Epithelial cell of esophagus (primary cell): ENCODE measurements around the gene DNAJC30.

ENCODE experiments used
- DNase-seq: peaks from one replicate; pipeline ENCODE4 v3.0.0; 2010; ENCODE audit warnings: low read depth
- H3K4me3 ChIP-seq: 2 replicates; pipeline ENCODE4 v1.5.1; 2011; ENCODE audit warnings: mild to moderate bottlenecking, low read length, control low read depth
- TF ChIP-seq, protein P1 (sequence below): IDR thresholded peaks from 2 replicates; pipeline ENCODE4 v1.5.1; 2011; ENCODE audit warnings: low read depth, mild to moderate bottlenecking, low read length, control low read depth, inconsistent platforms; ENCODE audit not compliant: insufficient read depth; ENCODE audit errors: missing control alignments

Gene DNAJC30

DNA sequence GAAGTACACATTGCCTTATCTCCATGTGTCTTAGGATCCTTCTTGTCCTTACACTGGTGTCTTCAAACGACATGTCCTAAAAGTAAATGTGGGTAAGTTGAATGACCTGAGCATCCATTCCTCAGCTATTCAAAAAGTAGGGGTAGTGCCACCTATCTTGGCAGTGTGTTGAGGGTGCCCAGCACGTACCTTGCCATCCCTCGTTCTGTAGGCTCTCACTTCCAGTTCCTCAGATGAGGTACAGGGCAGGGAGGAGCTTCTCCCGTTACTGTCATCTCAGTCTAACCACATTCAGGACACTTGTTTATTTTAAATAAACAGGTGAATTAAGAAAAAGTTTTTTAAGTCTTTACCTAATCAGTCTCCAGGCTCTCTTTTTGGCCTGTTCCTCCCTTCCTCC is 13.1 kb upstream of the DNAJC30 start:
- no peak overlapping the region for H3K4me3 ChIP-seq
- TF ChIP-seq, protein P1, sequence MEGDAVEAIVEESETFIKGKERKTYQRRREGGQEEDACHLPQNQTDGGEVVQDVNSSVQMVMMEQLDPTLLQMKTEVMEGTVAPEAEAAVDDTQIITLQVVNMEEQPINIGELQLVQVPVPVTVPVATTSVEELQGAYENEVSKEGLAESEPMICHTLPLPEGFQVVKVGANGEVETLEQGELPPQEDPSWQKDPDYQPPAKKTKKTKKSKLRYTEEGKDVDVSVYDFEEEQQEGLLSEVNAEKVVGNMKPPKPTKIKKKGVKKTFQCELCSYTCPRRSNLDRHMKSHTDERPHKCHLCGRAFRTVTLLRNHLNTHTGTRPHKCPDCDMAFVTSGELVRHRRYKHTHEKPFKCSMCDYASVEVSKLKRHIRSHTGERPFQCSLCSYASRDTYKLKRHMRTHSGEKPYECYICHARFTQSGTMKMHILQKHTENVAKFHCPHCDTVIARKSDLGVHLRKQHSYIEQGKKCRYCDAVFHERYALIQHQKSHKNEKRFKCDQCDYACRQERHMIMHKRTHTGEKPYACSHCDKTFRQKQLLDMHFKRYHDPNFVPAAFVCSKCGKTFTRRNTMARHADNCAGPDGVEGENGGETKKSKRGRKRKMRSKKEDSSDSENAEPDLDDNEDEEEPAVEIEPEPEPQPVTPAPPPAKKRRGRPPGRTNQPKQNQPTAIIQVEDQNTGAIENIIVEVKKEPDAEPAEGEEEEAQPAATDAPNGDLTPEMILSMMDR, result no peak

DNA sequence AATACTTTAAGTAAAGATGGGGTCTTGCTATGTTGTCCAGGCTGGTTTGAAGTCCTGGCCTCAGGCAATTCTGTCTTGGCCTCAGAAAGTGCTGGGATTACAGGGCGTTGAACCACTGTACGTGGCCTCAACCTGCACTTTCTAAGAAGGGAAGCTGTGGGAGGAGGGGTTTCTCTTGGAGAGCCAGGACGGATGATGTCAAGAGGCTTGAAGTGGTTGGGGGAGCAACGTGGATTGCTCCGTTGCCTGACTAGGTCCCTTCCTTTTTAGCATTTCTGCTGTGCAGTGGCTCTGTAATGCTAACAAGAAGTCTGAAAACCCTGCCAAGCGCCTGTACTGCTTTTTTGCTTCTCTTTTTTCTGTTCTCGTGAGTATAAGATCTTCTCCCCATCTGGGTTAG is 7.4 kb upstream of the DNAJC30 start:
- TF ChIP-seq, protein P1, result no peak
- no peak for DNase-seq
- H3K4me3 ChIP-seq, result no peak overlapping the region

More for the DNA sequence above, 13.1 kb upstream of the DNAJC30 start:
- no peak for DNase-seq

DNA sequence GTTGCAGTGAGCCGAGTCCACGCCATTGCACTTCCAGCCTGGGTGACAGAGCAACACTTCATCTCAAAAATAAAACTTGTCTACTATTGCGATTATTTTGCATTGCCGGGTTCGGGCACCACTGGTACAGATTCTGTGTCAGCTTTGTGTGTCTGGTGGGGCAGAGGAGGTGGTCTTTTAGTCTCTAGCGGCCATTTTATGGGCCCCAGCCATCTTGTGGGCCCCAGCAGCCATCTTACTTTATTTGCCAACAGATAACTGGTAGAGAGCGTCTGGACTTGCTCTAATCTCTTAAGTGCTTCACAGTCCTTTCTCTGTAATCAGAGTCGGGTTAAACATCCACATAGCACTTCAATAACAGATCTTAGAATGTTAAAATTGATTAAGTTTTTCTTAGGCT is 5.0 kb upstream of the DNAJC30 start:
- TF ChIP-seq, protein P1, result no peak

DNA sequence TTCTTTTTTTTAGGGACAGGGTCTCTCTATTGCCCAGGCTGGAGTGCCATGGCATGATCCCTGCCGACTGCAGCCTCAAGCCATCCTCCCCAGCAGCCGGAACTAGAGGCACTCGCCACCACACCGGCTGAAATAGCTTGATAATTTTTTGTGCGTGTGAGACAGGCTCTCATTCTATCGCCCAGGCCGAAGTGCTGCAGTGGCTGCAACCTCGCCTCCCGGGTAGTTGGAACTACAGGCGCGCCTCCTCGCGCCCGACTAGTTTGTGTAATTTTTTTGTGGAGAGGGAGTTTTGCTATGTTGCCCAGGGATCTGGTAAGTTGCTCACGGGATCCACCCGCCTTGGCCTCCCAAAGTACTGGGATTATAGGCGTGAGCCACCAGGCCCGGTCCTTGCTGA is 2.1 kb upstream of the DNAJC30 start:
- H3K4me3 ChIP-seq, result no peak overlapping the region
- TF ChIP-seq, protein P1, result no peak
- DNase-seq, result no peak

More for the DNA sequence above, 5.0 kb upstream of the DNAJC30 start:
- DNase-seq, result no peak
- H3K4me3 ChIP-seq, result no peak overlapping the region

DNA sequence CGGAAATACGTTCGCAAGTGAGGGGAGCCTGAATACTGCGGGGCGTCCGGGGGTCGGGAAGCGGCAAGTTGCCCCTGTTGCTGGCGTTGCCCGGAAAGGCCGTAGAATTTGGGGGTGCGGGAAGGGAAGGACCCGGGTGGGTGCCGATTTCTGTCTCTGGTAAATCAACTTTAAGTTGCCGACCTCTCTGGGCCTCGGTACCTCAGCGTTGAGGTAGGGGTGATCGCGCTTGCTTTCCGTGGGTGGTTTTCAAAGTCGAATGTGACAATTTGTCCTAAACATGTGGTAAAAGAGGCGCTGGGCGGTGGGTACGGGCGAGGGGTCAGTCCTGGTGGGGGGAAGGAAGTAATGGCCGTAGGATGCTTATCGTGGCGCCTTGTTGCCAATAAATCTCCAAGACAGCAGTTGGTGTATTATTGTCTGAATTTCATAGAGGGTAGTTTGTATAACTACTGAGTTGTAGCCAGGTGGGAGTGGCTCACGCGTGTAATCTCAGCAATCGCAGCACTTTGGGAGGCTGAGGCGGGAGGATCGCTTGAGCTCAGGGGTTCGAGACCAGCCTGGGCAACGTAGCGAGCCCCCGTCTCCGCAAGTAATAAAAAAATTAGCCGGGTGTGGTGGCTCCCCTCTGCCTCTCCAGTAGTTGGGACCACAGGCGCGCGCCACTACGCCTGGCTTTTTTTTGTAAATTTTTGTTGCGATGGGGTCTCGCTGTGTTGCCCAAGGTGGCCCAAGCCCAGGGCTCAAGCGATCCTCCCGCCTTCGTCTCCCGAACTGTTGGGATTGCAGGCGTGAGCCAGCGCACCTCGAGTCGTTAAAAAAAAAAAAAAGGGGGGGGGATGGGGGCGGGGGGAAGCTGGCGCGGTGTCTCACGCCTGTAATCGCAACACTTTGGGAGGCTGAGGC is 788 bp upstream of the DNAJC30 start:
- peak overlapping the region; percentile 98 for H3K4me3 ChIP-seq
- no peak for DNase-seq
- TF ChIP-seq, protein P1, result no peak

DNA sequence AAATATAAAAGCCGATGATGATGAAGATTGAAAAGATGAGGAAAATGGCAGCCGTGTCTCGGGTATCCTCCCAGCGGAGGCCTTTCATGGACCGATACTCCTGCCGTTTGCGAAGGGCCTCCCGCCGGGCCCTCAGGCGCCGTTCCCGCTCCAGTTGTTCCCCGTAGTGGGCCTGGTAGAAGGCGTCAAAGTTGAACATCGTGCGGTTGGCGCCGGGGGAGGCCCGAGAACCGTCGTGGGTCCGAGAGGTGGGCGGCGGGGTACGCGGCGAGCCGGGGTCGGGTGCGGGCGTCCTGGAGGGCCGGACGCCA is 553 bp downstream of the DNAJC30 start:
- H3K4me3 ChIP-seq, result peak overlapping the region; percentile 98
- TF ChIP-seq, protein P1, result no peak
- DNase-seq, result no peak

DNA sequence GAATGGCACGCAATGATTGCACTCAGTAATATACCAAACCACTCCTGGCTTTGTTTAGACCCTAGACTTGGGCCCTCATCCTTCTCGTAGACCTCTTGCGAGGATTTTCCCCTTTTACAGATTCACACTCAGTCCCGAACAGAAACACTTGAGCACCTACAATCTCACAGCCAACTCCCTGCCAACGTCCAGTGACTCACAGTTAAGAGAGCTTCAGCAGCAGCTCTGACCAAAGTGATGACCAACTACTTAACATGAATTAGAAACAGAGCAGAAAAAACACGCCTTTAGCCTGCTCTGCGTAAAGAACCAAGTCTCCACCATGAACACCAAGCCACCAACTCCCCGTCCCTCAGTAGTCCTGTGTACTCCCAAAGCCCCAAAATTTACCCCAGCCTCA is 2.2 kb downstream of the DNAJC30 start:
- H3K4me3 ChIP-seq, result peak overlapping the region; percentile 0
- DNase-seq, result peak; percentile 72

More for the DNA sequence above, 2.2 kb downstream of the DNAJC30 start:
- TF ChIP-seq, protein P1, result no peak
